ENCODE measurements around the gene RPS18.
A peak's percentile ranks its signal among the peaks of the same experiment; 100 is the strongest.
"Not testable (repeated sequence)": the region's sequence is repeated elsewhere in the genome, so short reads cannot be mapped to it uniquely, and the experiment has no call there.

Gene RPS18

DNA sequence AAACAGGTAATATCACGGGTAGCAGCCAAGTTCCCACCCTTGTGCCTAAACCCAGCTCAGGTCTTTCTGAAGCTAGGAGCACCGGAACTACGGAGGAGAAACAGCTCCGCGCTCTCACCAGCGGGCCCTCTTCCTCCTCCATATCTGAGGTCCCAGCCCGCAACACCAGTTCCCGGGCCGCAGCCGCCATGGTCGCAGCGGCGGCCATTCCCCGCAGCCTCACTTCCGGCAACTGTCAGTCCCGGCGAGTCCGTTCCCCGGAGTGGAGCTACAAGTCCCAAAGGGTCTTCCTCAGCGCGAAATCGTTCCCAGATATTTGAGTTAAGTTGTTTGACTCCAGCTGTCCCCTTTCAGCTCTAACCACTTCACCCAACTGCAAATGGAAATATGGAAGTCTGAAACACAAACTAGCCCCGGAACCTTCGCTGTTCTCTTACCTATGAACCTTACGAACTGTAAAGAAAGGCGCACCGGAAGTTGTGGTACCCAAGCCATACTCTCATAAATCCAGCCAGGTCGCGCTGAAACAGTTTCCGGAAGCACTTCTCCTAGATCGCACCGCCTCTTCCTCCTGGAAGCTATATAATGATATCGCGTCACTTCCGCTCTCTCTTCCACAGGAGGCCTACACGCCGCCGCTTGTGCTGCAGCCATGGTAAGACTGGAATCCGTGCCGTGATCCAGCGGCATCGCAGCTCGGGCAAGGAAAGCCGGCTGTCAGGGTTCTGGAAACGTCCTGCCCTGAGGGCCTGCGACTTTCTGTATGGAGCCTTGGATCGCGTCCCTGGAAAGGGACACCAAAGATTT lies at the start of gene RPS18, which contains the start of gene VPS52:
TSS of gene RPS18 (plus strand) at position 608 of the 807 bp plus-strand sequence. CDS start at position 653, 45 bp downstream.
TSS of gene VPS52 (minus strand) at position 409 of the 807 bp plus-strand sequence. CDS start at position 208, 201 bp downstream.
- peak; percentile 98 for DNase-seq (ENCODE audit: low read depth)

DNA sequence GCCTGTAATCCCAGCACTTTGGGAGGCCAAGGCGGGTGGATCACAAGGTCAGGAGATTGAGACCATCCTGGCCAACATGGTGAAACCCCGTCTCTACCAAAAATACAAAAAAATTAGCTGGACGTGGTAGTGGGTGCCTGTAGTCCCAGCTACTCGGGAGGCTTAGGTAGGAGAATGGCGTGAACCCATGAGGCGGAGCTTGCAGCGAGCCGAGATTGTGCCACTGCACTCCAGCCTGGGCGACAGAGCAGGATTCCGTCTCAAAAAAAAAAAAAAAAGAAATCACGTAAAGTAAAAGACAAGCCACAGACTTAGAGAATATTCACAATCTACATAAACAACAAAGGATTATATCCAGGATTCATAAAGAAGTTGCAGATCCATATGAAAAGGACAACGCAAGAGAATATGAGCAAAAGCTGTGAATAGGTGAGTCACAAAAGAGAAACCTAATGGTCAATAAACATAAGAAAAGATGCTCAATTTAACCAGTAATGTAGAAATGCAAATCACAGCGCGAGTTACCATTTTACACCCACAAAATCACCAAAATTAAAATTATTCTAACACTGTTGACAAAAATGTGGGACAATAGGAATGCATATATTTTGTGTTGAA lies 45.3 kb upstream of the RPS18 start:
- DNase-seq (ENCODE audit: low read depth): not testable (repeated sequence)

DNA sequence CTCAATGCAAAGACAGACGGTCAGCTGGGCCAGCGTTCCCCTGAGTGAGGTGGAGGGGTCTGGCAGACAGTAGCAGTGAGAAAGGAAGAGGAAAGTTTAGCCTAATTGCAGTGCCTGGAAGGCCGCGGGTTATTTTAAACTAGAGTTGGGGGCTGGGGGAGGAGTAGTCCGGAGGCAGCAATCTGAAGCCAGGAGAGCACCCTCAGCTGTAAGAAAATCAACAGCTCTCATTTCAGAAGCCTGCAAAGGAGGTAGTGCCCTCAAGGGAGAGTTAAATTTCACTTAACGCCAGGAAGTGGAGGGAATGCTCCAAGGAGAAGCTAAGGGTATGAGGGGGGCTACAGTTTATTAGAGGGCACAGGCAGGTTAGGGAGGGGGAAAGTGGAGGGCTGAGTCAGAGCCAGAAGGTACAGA lies 36.6 kb upstream of the RPS18 start:
- no peak for DNase-seq (ENCODE audit: low read depth)

DNA sequence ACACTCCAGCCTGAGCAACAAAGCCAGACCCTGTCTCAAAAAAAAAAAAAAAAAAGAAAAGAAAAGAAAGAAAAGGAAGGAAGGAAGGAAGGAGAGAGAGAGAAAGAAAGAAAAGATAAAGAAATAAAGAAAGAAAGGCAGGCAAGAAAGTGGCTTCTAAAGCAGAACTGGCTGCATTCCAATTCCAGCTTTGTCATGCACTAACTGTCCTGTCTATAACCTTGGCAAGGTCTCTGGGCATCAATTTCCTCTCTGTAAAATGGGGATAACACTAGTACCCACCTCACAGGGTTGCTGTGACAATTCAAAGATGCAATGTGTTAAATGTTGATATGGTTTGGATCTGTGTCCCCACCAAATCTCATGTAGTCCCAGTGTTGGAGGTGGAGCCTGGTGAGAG lies 35.5 kb upstream of the RPS18 start:
- DNase-seq (ENCODE audit: low read depth): no peak

DNA sequence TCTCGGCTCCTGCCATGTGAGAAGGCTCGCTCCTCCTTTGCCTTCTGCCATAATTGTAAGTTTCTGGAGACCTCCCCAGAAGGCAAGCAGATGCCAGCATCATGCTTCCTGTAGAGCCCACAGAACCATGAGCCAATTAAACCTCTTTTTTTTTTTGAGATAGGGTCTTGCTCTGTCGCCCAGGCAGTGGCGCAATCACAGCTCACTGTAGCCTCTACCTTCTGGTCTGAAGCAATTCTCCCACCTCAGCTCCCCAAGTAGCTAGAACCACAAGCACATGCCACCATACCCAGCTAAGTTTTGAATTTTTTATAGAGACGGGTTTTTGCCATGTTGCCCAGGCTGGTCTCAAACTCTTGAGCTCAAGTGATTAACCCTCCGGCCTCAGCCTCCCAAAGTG lies 35.0 kb upstream of the RPS18 start:
- DNase-seq (ENCODE audit: low read depth): no peak

DNA sequence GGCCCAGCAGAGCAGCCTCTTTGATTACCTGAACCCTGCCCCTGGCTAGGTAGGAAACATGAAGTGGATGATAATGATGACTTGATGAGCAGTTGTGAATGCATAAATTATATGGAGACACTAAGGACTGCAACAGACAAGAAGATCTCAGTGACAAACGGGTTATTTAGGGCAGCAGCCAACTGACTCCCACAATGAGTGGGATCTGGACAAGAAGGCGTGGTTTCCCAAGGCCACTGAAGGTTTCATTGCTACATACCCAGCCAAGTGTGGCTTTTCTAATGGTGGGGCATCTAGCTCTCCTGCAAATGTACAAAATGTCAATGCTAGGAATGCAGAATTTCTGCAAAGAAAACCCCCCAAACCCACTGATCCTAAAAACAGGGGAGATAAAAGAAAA lies 34.1 kb upstream of the RPS18 start:
- DNase-seq (ENCODE audit: low read depth): no peak

DNA sequence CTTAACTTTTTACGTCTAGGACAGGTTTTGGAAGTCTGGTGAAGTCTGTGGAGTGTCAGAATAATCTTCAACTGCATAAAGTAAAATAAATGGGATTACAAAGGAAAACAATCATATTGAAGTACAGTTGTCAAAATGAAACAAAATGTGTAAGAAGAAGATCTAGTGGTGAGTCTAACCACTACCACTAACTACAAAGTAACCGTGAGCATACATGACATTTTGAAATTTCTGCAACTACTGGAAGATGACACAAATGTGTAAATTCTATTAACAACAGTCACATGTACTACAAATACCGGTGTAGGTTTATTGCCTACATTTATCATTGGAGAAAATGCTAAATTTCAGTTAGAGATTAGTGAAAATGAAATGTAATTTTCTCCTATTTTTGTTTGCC lies 29.9 kb upstream of the RPS18 start:
- DNase-seq (ENCODE audit: low read depth): no peak

DNA sequence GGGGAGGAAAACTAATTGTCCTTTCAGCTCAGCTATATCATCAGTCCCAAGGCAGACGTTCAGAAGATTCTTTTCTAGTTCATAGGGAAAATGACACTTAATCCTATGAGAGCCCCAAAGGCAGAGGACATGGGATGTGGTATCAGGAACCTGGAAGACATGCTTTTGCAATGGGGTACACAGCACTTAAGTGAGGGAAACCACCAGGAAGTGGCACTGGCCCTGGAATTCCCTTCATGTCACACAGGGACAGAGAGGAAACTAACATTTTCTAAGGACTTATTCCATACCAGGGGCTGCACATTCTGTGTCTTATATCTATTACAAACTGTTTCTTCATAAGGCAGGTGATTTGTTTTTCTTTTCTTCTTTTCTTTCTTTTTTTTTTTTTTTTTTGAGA lies 28.4 kb upstream of the RPS18 start:
- DNase-seq (ENCODE audit: low read depth): no peak

DNA sequence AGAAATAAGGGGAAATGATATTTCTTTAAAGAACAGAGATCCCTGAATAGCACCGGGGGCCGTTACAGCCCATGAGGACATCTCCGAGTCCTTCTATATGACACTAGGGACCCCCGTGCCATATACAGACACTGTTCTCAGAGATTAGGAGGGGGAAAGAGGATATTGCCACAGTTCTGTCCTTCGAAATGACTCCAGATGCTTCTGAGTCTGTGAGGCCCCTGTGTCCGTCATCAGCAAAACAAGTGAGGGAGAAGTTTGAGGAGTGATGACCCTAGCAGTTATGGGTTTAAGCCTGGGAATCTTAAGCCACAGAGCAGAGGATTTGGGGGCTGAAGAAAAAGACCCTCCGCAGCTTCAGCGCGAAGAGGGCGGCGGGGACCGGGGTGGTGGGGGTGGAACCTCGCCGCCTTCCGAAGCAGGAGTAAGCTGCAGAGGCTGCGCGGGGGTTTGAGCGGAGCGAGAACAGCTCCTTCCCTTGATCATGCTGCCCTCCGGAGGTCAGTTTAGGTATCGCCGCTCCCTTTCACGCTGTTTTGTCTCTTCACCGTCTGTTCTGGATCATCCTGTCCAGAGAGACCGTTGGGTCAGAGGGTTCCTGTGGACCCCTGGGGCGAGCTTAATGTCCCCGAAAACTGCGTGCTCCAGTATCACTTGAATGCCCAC lies 23.8 kb upstream of the RPS18 start:
- peak; percentile 77 for DNase-seq (ENCODE audit: low read depth)

DNA sequence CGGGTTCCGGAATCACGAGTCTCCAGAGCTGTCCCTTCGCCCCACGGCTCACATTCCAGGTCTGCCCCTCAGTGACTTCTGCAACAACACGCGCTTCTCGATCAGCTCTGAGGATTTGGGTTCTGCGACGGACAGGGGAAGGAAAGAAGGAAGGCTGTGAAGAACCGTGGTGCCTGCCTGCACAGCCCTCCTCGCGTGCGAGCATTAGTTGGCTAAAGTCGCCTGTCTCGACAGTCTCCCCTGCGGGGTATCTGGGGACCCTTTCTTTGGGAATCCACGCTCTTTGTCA lies 23.3 kb upstream of the RPS18 start:
- no peak for DNase-seq (ENCODE audit: low read depth)

DNA sequence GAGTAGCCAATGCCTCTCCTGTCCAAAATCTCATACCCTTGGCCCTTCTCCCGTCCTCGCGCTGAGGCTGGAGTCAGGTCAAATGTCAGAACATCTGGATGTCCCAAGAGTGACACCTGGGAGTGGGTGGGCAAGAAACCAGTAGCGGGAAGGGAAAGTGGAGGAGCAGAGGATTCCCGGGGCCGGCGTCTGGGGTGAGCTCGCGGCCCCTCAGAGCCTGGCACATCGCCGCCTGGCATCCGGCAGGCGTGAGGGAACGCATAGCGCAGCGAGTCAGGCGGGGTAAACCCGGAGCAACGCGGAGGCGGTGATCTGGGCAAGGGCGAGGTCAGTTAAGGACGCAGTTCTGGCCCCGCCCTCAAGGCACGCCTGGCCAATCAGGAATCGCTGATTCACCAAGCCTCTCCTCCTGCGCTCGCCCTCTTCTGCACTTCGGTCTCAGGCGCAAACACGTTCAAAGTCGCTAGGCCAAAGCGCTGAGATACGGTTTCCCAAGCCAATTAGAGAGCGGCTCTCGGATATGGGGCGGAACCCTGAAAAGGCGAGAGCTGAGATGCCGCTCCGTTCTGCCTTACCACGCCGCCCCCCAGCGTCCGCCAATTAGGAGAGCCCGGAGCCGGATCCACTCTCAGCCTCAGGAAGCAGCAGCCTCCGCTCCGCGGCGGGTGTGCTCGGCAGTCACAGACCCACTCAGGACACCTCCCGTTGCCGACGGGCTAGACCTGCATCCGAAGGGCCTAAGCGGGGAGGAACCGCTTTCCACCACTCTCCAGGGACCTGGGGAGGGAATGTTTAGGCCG lies 22.7 kb upstream of the RPS18 start:
- peak; percentile 100 for DNase-seq (ENCODE audit: low read depth)

DNA sequence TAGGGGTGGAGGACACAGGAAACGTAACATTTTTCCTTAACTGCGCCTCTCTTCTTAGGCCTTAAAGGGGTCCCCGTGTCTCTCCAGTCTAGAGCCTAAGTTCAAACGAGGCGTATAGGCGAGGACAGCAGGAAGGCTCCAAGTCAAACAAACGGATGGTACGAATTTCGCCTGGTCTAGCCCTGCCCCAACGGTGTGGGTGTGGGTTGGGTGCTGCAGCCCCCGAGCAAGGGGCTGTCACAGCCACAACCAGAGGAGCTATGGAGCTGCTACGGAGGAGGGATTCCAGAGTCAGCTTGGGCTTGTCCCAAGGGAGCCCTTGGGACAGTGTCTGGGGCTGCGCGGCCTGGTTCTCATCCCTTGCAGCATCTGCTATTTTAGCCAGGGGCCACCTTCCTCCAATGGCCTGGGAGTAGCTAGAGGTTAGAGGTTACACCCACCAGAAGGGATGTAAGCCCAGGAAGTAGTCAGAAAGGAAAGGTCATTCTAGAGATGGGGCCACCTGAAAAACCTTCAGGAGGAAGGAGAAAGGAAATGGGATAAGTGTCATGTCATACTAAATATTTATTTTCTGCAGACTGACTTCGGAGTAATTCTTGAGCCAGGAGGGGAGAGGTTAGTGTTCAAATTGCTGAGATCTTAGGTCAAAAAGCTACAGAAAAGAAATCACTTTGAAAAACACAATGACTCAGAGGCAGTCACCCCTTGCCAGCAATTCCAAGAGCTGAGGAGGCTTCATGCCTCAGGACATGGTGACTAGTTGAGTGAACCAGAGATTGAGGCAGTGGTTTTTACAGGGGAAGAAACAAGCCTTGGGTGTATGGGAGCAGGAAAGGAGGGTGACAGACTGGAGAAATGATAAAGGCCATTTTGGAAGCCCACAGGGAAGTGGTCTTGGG lies 21.9 kb upstream of the RPS18 start:
- peak; percentile 54 for DNase-seq (ENCODE audit: low read depth)

DNA sequence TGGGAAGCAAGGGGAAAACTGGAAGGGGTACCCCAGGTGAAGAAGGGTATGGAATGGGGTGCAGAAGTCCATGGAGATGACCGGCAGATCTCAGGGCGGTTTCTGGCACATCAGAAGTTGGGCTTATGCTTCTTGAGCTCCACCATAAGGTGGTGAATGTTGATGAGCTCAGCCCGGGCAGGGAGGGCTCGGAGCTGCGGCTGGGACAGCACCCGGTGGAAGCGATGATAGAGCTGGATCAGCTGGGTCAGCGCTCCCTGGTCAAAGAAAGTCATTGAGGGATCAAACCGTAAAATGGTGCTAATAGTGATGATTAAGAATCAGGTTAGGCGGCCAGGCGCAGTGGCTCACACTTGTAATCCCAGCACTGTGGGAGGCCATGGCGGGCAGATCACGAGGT lies 21.1 kb upstream of the RPS18 start:
- DNase-seq (ENCODE audit: low read depth): no peak

DNA sequence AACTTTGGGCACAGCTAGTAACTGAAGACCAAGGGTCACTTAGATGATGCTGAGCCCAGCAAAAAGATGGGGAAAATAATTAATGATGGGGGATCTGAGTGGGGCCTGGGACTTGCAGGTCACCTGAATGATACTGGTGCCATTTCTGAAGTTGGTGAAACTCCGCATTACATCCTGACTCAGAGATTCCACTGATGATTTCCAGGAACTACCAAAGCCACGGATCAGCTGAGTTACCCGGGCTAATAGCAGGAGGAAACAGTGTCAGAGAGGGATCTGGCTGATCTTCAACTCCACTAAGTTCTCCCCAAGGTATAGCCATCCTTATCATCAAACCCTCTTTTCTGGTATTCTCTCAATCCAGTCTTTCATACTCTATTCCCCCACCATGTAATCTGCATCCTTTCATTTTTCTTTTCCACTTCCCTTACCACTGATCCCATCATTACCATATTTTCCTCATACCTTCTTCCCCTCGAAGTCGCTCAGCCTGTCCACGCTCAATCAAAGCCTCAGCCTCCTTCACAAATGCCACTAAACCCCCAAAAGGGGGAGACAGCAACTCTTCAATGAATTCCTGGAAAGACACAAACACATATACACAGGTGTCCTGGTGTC lies 20.4 kb upstream of the RPS18 start:
- no peak for DNase-seq (ENCODE audit: low read depth)

DNA sequence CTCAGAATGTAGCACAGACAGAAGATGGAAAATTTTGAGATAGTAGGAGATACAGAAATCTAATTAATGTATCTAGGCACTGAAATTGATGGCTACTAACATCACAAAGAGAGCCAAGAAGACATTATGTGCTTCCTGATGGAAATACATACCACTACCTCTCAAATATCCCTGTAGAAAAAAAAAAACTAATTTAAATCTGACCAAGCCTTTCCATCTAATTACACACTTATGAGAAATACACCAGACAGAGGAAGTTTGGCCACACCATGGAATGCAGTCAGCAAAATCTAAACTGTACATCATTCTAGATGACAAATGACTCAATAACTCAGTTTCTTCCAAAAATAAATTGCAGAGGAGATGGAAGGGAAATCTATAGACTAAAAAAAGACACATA lies 19.1 kb upstream of the RPS18 start:
- no peak for DNase-seq (ENCODE audit: low read depth)

DNA sequence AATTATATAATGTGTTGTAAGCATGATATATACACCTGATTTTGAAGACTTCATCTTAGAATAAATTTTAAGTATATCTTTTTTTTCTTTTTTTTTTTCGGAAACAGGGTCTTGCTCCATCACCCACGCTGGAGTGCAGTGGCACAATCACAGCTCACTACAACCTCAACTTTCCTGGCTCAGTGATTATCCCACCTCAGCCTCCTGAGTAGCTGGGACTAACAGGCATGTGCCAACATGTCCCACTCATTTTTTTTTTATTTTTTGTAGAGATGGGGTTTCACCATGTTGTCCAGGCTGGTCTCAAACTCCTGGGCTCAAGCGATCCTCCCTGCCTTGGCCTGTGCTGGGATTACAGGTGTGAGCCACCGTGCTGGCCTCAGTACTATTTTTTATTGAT lies 17.3 kb upstream of the RPS18 start:
- DNase-seq (ENCODE audit: low read depth): no peak

DNA sequence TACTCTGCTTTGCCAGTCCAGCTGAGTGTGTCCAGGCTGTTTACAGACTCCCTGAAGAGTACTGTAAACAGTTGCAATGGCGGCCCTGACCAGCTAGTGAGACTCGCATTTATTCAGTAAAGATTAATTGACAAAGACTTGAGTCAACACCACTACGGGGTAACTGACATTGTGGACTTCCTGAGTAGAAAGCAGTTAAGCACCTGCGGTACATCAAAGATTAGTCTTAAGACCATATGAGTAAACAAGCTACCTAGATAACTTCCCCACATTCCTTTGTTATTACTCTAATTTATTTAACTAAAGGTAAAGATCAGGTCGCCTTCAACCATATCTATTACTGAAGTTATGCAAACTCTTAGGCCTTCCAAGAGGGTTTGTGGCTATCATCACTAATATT lies 12.8 kb upstream of the RPS18 start:
- no peak for DNase-seq (ENCODE audit: low read depth)

DNA sequence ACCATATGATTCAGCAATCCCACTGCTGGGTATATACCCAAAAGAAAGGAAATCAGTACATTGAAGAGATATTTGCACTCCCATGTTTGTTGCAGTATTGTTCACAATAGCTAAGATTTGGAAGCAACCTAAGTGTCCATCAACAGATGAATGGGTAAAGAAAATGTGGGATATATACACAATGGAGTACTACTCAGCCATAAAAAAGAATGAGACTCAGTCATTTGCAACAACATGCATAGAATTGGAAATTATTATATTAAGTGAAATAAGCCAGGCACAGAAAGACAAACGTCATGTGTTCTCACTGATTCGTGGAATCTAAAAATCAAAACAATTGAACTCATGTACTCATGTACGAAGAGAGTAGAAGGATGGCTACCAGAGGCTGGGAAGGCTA lies 9.4 kb upstream of the RPS18 start:
- DNase-seq (ENCODE audit: low read depth): not testable (repeated sequence)

DNA sequence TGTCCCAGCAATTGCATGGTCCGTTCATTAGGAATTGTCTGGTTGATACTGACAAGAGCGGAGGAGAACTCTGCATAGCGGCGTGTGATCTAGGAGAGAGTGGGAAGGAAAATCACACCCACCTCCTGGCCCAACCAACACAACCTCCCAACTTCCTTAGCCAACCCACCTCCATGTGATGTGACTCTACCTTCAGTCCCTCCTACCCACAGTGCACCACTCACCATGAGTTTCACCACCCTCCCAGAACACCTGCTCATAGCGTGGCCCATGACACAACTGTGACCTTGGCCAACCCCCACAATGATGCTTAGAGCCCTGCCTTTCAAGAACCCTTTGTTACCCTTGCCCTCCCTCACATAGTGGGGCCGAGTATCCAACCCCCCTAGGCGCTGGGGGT lies 7.9 kb upstream of the RPS18 start:
- no peak for DNase-seq (ENCODE audit: low read depth)

DNA sequence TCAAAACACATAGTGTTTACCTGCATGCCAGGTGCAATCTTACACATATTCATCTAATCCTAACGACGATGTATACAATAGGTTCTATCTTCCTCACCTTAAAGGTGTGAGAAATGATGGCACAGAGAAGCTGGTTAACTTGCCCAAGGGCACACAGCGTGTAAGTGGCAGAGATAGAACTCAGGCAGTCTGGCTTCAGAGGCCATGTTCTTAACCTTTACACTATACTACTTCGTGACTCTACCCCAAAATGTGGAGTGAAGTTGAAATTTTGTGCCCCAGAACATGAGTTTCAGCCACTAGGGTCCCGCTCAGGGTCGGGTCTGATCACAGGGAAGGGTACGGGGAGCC lies 783 bp upstream of the RPS18 start:
- DNase-seq (ENCODE audit: low read depth): no peak
